ENCODE data around the gene SPRYD7.

The SPRYD7 gene

GRCh38 chr13:49877629-49878218 lies 58.4 kb downstream of the SPRYD7 start:
- Histone ChIP-seq H3K27me3 (ENCODE audit: insufficient read depth, low read depth) (no peaks in the 10 kb centered on the region), H3K27ac (no peak overlapping the region), H3K79me2 (ENCODE audit: insufficient read depth, low read depth) (no peaks in the 10 kb centered on the region), H2AFZ (ENCODE audit: low read depth) (no peak overlapping the region), H3K4me1 (ENCODE audit: low read depth, poor library complexity, severe bottlenecking) (no peaks in the 10 kb centered on the region), H4K20me1 (ENCODE audit: insufficient read depth) (no peaks in the 10 kb centered on the region), H3K4me3 (IDR thresholded peaks at IDR 0.05; ENCODE audit: insufficient read depth, low read depth, low read length) (no peak overlapping the region), H3K36me3 (ENCODE audit: insufficient read depth) (no peaks in the 10 kb centered on the region), H3K9ac (no peak overlapping the region), H3K4me2 (no peak overlapping the region)
- TF ChIP-seq CTCF (conservative IDR thresholded peaks at IDR 0.05; ENCODE audit: low read depth, low read length), result no peak

- H3K36me3 ChIP-seq (ENCODE audit: insufficient read depth), result no peaks in the 10 kb centered on the region
- no peak for TF ChIP-seq CTCF (conservative IDR thresholded peaks at IDR 0.05; ENCODE audit: low read depth, low read length)
- no peak overlapping the region for H3K27ac ChIP-seq
- no peaks in the 10 kb centered on the region for H3K4me1 ChIP-seq (ENCODE audit: low read depth, poor library complexity, severe bottlenecking)
- H3K4me3 ChIP-seq (IDR thresholded peaks at IDR 0.05; ENCODE audit: insufficient read depth, low read depth, low read length), result no peak overlapping the region
- no peaks in the 10 kb centered on the region for H4K20me1 ChIP-seq (ENCODE audit: insufficient read depth)
- no peak overlapping the region for H3K9ac ChIP-seq
- no peaks in the 10 kb centered on the region for H3K79me2 ChIP-seq (ENCODE audit: insufficient read depth, low read depth)
- H3K4me2 ChIP-seq, result no peak overlapping the region
- no peaks in the 10 kb centered on the region for H3K27me3 ChIP-seq (ENCODE audit: insufficient read depth, low read depth)
- no peak overlapping the region for H2AFZ ChIP-seq (ENCODE audit: low read depth)
These were observed 61.7 kb downstream of the SPRYD7 start for GRCh38 chr13:49874430-49874829.

- no peak overlapping the region for H3K4me3 ChIP-seq (IDR thresholded peaks at IDR 0.05; ENCODE audit: insufficient read depth, low read depth, low read length)
- H3K36me3 ChIP-seq (ENCODE audit: insufficient read depth), result no peaks in the 10 kb centered on the region
- no peaks in the 10 kb centered on the region for H3K4me1 ChIP-seq (ENCODE audit: low read depth, poor library complexity, severe bottlenecking)
- TF ChIP-seq CTCF (conservative IDR thresholded peaks at IDR 0.05; ENCODE audit: low read depth, low read length), result peak; percentile 14; the same call in 1 of the 2 replicates
- H3K27ac ChIP-seq, result no peak overlapping the region
- H3K4me2 ChIP-seq, result no peak overlapping the region
- H3K79me2 ChIP-seq (ENCODE audit: insufficient read depth, low read depth), result no peaks in the 10 kb centered on the region
- no peaks in the 10 kb centered on the region for H3K27me3 ChIP-seq (ENCODE audit: insufficient read depth, low read depth)
- no peak overlapping the region for H3K9ac ChIP-seq
- H2AFZ ChIP-seq (ENCODE audit: low read depth), result no peak overlapping the region
- H4K20me1 ChIP-seq (ENCODE audit: insufficient read depth), result no peaks in the 10 kb centered on the region
These were observed 66.6 kb downstream of the SPRYD7 start for GRCh38 chr13:49869519-49869918.

GRCh38 chr13:49867834-49868233 lies 68.3 kb downstream of the SPRYD7 start:
- TF ChIP-seq CTCF (conservative IDR thresholded peaks at IDR 0.05; ENCODE audit: low read depth, low read length), result no peak

More at GRCh38 chr13:49867834-49868233, 68.3 kb downstream of the SPRYD7 start:
- H3K27ac ChIP-seq, result no peak overlapping the region
- H3K4me3 ChIP-seq (IDR thresholded peaks at IDR 0.05; ENCODE audit: insufficient read depth, low read depth, low read length), result no peak overlapping the region
- no peaks in the 10 kb centered on the region for H3K79me2 ChIP-seq (ENCODE audit: insufficient read depth, low read depth)
- no peak overlapping the region for H3K9ac ChIP-seq
- H3K36me3 ChIP-seq (ENCODE audit: insufficient read depth), result no peaks in the 10 kb centered on the region
- no peaks in the 10 kb centered on the region for H3K27me3 ChIP-seq (ENCODE audit: insufficient read depth, low read depth)
- no peak overlapping the region for H2AFZ ChIP-seq (ENCODE audit: low read depth)
- no peak overlapping the region for H3K4me2 ChIP-seq
- H4K20me1 ChIP-seq (ENCODE audit: insufficient read depth), result no peaks in the 10 kb centered on the region
- no peaks in the 10 kb centered on the region for H3K4me1 ChIP-seq (ENCODE audit: low read depth, poor library complexity, severe bottlenecking)

All from KMS-11 (cell line).